BJ (cell line): ENCODE results near the gene SMC3. TPM values are rescaled to one million over a fixed set of nuclear protein-coding genes. Genes with fewer than 3 reads are reported as not detected.

Experiments used
- CTCF ChIA-PET: fragments of 350-600 bp; formaldehyde crosslinking; extraction: SDS; loops from one replicate; lab custom pipeline; 2021; ENCODE audit warnings: antibody characterized with exemption, inconsistent platforms; lab: Yijun Ruan, JAX
- POLR2A ChIA-PET: fragments of 300-600 bp; sonication (Branson Sonifier 250); formaldehyde crosslinking; extraction: SDS; loops from one replicate; lab custom pipeline; 2021; ENCODE audit warnings: antibody characterized with exemption; lab: Charles Lee
- DNase-seq: peaks from one replicate; pipeline ENCODE4 v3.0.0-alpha.2; 2011; ENCODE audit warnings: low read depth
- H3K27me3 ChIP-seq: 2 replicates; pipeline ENCODE4 v1.6.0; 2011; ENCODE audit warnings: low read length; ENCODE audit not compliant: control insufficient read depth, insufficient read depth
- H3K36me3 ChIP-seq: 2 replicates; pipeline ENCODE4 v1.5.1; 2011; ENCODE audit warnings: low read length; ENCODE audit not compliant: control insufficient read depth, insufficient read depth
- H3K4me3 ChIP-seq: 2 replicates; pipeline ENCODE4 v1.5.1; 2011; ENCODE audit warnings: low read depth, mild to moderate bottlenecking, control low read depth, low read length
- polyA plus RNA-seq: library from polyadenylated mRNA; depleted of rRNA; stranded (reverse); fragments of >200 nt; gene quantifications from 2 replicates; pipeline ENCODE4 v1.2.3, GENCODE V29; 2011; rRNA removed
- small RNA-seq: library from RNA; depleted of rRNA; stranded (forward); fragments of <200 nt; gene quantifications from one replicate; pipeline ENCODE3, GENCODE V24; 2012; ENCODE audit warnings: low replicate concordance, low read depth; ENCODE audit not compliant: insufficient read length
- TF ChIP-seq, protein P1 (sequence below): IDR thresholded peaks from 2 replicates; pipeline ENCODE4 v1.5.1; 2011; ENCODE audit warnings: low read depth, mild to moderate bottlenecking, control low read depth, inconsistent platforms, low read length, moderate library complexity; ENCODE audit not compliant: insufficient read depth

The SMC3 gene
- polyA plus RNA-seq, 1 experiment = 5.7 TPM

DNA sequence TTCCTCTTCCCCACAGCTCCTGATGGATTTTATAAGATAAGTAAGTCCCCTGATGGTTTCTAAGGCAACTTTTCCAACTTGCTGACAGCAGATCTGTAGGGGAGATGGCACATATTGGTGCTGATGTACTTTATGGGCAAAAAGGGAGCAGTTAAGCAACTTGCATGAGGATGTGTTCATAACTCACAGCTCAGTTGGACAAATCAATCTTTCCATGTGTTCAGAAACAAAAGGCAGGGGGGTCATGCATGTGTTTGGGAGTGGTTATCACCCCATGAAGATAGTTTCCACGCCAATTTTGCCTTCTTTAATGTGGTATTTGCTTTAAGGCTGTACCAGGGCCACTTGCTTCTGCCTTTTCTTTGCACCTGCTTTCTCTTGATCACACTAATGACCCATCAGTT lies 82.8 kb downstream of the SMC3 start:
- Histone ChIP-seq H3K36me3 (no peaks in the 10 kb centered on the region), H3K4me3 (no peak overlapping the region), H3K27me3 (peaks cover 28% of the 10 kb centered on the region)
- CTCF ChIA-PET = no interaction called here
- TF ChIP-seq, protein P1, sequence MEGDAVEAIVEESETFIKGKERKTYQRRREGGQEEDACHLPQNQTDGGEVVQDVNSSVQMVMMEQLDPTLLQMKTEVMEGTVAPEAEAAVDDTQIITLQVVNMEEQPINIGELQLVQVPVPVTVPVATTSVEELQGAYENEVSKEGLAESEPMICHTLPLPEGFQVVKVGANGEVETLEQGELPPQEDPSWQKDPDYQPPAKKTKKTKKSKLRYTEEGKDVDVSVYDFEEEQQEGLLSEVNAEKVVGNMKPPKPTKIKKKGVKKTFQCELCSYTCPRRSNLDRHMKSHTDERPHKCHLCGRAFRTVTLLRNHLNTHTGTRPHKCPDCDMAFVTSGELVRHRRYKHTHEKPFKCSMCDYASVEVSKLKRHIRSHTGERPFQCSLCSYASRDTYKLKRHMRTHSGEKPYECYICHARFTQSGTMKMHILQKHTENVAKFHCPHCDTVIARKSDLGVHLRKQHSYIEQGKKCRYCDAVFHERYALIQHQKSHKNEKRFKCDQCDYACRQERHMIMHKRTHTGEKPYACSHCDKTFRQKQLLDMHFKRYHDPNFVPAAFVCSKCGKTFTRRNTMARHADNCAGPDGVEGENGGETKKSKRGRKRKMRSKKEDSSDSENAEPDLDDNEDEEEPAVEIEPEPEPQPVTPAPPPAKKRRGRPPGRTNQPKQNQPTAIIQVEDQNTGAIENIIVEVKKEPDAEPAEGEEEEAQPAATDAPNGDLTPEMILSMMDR = no peak
- POLR2A ChIA-PET = no interaction called here
- no peak for DNase-seq

DNA sequence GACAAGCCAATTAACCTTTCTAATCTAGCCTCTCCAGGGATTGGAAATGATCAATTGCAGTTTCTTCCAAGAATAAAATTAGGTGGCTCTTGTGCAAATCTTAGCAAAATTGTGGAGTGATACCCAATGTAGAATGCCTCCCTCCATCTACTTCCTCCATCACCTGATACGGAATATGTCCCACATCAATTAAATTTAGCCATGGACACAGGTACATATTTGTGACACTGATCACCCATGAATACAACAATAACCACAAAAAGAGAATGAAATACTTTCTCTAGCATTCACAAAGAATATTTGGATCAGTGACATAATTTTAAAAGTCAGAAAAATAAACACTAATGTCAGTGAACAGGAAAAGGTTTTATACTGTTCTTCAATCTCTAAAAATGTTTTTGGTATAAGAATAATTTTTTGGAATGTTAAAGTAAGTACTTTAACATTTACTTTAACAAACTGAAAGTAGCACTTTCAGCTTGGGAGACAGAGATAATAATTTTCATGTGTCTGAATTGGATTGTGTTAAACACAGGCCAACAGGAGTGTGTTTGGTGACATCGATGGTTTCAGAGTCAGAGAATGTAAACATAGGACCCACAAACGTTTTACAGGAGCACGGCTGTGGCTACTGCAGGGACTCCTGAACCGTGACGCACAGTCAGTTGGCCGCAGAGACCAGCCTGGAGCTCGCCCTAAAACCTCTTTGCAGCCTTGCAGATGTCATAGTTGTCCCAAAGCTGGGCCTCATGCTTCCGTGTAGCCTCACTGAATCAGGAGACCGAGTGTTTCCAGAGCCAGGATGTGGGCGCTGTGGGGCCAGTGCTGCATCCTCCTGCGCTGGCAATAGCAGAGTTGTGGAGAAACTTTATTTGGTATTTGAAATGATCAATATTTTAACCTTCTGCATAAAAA lies 83.8 kb downstream of the SMC3 start:
- POLR2A ChIA-PET = no interaction called here
- CTCF ChIA-PET = interaction anchor here (0.6 to 1.3 kb wide), 3 partner anchors 20 to 1486 kb away, joined by 3 to 4 read pairs (median 3); no protein-coding TSS in a partner anchor

DNA sequence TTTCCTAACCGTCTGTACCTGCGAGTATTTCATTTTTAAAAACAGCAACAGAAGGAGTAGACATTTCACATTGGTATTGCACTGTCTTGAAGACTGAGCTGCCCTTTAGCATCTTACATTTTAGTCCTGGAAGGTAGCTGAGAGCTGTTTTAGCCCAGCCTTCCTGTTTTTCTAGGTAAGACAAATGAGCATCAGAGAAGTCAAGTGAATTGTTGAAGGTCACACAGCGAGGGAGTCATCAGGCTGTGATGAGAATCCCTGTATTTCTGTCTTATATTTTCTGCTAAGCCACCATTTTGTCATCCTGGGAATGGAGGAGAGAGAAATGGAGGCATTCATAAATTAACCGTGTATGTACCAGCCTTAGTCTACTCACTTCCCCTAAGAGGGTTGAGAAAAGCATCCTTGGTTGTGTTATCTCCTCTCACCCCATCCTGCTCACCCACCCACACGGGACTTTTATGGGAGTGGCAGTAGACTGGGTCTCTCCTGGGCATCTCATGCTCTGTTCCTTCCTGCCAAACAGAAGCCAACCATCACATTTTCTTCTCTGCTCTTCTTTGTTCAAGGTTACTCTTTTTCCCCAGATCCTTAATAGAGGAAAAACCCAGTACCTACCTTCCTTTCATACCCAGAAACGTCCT lies 85.1 kb downstream of the SMC3 start:
- TF ChIP-seq, protein P1 = no peak
- ChIA-PET CTCF (interaction anchor here (1.0 to 2.2 kb wide), 2 partner anchors 20 to 28 kb away, joined by 3 to 7 read pairs; no protein-coding TSS in a partner anchor), POLR2A (interaction anchor here (0.6 kb wide), 1 partner anchor 12 kb away, joined by 5 read pairs; no protein-coding TSS in a partner anchor)
- Histone ChIP-seq H3K36me3 (no peaks in the 10 kb centered on the region), H3K27me3 (peaks cover 25% of the 10 kb centered on the region), H3K4me3 (no peak overlapping the region)
- DNase-seq = no peak

More for the DNA sequence above, 83.8 kb downstream of the SMC3 start:
- no peak overlapping the region for H3K4me3 ChIP-seq
- no peaks in the 10 kb centered on the region for H3K36me3 ChIP-seq
- peaks cover 29% of the 10 kb centered on the region for H3K27me3 ChIP-seq
- peak; percentile 85 for DNase-seq
- TF ChIP-seq, protein P1 = 0 out of 2 replicates have a peak, but pooled peaks have one; percentile 20

Small RNA genes lying within 50 kb of the gene (small RNA-seq; reads per million reads assigned to genes)
- gene RF00019 = not detected

Other genes starting within 250 kb of the SMC3 start
- gene DUSP5, start 69.8 kb upstream of the SMC3 start, polyA plus RNA-seq = 30.3 and 30.4 TPM in 2 replicates
- not detected in 2 replicates for gene RBM20, start 76.6 kb downstream of the SMC3 start, polyA plus RNA-seq